Fibroblast of upper back skin (primary cell): ENCODE data around the gene MYNN.
A peak's percentile ranks its signal among the peaks of the same experiment; 100 is the strongest.

Experiments used
- DNase-seq: peaks from one replicate; pipeline ENCODE4 v3.0.0-alpha.2; 2013

Gene MYNN

DNA sequence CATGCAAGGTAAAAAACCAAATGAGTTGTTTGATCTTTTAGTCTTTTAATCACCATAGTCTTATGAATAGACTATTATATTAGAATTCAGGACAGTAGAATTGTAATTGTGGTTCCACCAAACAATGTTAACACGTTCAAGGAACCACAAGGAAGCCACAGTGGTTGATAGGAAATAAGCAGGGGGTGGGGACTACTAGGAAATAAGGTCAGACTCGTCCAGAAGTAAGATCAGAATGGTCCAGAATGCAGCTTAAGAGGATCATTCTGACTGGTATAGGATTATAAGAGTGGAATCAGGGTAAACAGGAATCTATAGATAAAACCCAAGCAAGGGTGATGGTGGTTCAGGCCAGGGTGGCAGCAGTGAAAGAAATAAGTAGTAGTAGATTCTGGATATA, 7.5 kb downstream of the MYNN start:
- no peak for DNase-seq

DNA sequence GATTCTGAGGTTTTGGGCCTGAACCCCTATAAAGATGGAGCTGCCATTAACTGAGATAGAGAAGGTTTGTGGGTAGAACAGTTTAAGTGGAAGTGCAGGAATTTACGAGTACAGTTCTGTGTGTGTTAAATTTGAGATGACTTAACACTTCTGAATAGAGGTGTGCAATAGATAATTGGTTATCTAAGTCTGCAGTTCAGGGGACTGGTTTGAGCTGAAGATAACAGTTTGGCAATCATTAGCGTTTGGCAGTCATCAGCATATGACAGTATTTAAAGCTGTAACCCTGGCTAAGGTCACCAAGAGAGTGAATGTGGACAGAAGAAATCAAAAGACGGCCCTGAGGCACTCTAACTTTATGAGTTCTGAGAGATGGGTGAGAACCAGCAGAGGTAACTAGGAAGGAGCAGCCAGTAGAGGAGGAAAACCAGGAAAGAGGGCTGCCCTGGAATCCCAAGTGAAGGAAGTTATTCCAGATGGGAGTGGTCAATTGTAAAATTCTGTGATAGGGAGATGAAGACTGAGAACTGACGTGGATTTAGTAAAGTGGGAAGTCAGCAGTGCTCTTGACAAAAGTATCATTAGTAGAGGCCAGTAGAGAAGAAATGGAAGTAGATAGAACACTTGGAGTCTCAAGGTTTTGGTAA, 8.1 kb downstream of the MYNN start:
- no peak for DNase-seq

DNA sequence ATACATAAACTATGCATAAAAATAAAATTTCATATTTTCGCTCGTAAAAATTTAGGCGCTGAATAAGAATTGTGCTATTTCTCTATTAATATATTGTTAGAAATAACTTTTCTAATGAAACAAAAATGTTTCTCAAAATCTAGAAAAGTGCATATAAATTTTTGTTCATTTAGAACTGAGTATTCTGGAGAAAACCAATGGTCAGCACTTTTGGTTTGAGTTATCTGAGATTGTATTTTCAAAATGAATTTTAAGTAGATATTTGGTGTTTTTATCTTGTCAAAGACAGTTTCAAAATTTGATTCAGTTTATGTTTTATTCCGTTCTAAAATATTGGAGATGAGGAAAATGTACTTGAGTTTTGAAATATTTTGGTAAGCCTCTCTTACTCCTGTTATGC, 13.9 kb downstream of the MYNN start:
- no peak for DNase-seq

DNA sequence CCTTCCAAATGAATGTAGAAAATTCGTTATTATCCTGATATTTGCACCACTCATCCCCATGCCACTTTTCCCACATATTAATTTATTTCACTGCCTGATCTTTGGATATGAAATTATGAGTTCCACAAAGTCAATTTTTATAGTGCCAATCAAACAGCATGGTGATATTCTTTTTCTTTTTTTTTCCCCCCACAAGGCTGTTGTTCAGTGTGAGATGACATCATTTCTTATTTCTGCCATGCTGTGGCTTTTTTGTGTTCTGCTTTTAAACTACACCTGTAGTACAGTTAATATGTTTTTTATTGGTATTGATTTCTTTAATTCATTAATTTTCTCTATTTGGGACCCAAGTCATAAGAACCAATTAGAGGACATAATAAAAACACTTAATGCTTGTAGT, 14.6 kb downstream of the MYNN start:
- DNase-seq = no peak

DNA sequence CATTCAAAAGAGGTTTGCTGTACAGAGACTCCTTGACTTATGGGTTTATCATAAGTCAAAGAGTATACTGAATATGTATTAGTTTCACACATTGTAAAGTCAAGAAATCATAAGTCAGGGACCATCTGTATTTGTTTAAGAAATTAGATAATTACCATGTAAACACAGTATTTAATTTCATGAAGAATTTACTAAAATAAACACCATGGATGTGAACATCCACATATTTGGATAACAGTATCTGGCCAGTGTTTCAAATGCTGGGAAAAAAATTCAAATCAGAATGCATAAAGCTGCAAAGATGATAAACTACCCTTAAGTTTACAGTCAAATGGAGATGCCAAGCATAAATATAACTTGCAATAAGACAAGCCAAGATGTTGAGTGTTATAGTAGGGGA, 17.0 kb downstream of the MYNN start:
- no peak for DNase-seq

DNA sequence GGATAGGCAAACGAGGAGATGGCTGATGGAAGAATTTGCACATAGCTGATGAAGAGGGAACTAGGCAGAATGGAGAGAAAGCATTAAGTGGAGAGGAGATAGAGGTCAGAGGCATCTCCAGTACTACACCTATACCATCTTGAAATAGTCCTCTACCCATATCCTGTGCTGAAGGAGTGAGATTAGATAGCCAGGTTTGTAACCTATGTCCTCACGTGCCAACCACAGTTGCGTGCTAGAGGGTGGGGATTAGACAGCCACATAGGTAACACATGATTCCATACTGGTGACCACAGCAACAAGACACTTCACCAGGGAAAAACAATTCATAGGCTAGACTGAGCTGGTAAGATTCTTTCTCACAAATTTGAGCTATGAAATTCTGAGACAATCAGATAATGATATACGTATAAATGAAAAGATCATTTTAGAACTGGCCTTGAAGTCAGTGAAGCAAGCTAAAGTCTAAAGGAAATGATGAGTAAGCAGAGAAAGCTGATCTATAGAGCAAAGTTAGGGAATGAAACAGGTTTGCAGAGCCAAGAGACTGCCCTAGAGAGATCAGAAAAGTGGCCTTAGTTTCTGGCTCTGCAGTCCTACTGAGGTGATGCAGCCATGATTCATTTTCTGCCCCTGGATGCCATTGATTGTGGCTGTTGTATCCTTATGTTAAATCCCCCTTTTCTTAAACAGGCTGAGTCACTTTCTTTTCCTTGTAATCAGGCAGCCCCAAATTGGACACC, 17.7 kb downstream of the MYNN start:
- DNase-seq = peak; percentile 15

DNA sequence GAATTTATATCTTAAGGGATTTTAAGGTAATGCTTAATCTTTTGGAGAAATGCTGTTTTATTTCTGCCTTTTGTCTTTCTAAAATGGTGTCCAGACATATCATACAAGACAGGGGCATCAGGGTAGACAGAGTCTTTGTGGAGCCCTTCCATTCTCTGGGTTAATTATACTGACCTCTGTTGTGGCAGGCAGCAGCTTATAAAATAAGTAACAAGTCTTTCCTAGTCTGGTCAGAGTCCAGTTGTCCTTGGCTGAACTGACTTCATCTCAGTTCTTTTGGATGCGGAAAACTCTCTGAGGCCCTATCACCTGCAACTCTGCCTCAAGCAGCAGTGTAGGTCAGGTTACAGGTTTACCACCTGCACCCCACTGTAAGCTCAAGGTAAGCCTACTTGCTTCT, 19.2 kb downstream of the MYNN start:
- no peak for DNase-seq

DNA sequence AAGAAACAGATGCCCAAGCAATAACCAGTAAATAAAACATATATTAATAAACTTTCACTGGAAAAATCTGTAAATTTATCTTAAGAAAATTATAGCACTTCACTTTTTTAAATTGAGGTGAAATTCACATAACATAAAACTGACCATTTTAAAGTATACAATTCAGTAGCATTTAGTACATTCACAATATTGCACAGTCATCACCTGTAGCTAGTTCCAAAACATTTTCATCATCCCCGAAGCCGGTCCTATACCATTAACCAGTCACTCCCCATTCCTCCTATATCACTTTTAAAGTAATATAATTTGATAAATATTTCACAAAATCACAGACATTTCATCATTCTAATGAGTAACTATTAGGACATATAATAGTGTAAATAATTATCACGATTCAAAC, 31.5 kb downstream of the MYNN start:
- no peak for DNase-seq

DNA sequence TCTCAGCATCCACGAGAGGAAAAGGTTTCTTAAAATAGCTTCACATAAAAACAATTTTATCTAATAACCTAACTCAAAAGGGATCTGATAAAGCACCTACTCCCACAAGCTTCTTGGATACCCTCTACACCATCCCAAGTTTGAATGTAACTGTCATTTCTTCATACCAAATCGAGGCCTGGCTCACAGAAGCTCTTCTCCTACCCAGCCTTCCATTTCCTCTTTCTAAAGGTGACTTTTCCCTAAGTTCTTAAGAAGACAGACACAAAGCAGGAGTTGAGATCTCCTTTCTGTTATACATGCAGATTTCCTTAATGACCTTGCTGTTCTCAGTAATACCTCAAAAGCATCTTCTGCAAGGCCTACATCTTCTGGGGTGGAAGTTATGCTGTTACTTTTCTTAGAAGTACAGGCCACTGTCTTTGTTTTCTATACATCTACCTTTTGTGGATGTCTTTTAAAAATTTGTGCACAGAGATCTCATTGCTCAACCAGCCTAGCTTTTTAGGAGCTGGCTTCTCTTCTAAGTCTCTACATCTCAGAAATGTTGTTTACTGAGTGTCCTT, 36.1 kb downstream of the MYNN start:
- no peak for DNase-seq

DNA sequence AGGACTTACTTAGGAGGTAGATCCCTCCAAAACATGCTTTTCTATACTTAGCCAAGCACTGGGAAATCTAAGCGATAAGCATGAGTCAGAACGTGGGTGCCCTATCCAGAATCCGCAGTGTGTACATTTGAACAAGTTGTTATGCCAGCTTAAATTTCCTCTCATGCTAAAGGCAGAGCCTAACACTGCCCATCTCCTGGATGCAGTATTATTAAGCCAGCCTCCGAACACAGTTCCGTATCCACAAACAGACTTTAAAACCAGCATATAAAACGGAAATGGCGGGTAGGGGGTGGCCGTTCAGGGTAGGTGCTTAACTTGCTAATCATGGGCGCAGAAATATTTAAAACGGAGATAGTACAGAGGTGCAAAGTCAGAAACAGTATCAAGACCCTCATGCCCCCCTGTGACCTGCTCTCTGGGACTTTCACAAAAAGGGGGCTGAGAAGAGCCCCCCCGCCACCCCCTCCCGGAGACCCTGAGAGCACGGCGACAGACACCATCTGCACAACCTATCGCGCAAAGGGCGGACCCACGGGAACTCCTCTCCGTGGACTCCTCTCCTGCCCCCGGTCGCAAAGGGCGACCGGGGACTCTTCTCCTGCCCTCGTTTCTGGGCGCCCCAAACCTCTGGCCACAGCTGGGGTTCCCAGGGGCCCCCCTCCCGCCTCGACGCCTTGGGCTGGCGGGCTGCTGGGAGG, 38.6 kb downstream of the MYNN start:
- peak; percentile 60 for DNase-seq

DNA sequence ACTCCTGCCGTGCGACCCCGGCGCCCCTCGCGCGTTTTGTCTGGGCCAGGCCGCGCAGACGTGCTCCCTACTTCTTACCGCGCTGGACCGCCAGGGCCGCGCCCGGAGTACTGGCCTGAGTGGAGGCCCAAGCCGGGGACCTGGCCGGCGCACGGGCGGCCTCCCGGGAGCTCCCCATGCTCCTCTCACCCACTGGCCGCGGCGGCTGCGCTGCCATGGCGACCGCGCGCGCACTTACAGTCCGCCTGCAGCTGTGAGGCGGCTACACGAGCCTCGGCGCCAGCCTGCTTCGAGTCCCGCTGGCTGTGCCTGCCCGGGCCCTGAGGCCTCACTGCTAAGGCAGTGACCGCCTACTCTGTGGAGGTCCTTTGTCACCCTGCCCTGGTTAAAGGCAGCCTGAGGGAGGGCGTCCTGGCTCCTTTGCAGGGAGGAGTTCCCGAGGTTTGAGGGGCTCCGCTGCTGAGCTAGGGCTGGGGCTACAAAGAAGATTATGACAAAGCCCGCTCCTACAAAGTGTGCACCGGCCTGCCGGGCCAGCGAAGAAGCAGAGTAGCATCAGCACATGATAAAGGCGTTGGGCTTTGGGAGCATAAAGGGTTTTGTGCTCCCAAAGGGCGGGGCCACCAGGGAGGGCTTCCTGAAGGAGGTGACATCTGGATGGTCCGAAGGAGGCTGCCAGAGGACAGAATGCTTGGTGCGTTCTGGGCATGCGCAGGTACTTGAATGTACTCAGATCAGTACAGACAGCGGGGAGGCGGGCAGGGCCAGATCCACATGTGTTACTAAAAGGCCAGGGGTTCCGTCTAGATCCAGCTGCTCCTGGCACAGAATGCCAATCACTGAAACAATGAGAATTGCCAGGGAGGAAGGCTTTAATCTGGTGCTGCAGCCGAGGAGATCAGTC, 39.4 kb downstream of the MYNN start, which contains the start of the genes LRRC34 and LRRIQ4:
Gene LRRC34, minus strand, starts transcription at position 573 of the 904 bp plus-strand sequence. Its CDS starts 356 bp downstream, at position 217.
Gene LRRIQ4, plus strand, starts transcription at position 539 of the 904 bp plus-strand sequence. CDS start 9,052 bp downstream, outside the sequence.
- DNase-seq = peak; percentile 75

DNA sequence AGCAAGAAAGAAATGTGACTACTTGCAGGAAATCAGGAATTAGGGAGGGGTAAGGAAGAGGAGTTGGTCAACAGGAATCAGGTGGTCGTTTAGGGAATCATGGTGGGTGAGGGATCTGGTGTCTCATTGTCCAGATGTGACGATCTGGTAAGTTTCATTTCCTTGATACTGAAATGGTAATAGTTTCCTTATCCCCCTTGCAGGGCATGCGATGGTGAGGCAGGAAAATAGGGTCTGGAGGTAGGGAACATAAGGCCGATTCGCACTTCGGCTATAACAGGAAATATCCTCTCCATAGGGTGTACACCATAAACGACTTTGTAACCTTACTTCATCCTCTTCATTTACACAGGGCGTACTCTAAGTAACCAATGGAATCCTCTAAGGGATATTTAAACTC, 40.1 kb downstream of the MYNN start:
- DNase-seq = no peak

DNA sequence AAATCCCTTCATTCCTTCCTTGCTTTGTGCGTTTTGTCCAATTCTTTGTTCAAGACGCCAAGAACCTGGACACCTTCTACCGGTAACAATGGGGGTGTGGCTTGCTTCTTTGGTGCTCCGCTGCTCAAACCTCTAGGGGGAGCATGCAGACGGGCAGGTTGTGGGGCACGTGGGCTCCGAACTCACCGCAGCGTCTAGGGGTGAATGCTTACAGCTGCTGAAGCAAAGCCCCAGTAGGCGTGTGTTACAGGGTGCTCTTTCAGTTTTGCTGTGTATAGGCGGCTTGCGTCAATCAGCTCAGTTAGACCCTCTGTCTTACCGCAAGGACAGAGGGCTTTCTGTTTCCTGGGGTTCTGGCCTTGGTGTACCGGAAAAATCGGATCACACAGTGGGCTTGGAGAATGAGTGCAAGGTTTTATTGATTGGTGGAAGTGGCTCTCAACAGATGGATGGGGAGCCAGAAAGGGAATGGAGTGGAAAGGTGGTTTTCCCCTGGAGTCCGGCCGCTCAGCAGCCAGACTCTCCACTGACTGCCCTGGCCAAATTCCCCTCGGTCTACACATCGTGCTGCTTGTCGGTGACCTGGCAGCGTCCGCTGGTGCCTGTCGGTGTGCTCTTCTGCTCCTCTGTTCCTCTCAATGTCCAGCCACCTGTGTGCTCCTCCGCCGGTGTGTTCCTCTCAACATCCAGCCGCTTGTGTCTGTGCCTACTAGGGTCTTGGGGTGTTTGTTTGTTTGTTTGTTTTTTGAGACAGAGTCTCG, 40.7 kb downstream of the MYNN start:
- no peak for DNase-seq

DNA sequence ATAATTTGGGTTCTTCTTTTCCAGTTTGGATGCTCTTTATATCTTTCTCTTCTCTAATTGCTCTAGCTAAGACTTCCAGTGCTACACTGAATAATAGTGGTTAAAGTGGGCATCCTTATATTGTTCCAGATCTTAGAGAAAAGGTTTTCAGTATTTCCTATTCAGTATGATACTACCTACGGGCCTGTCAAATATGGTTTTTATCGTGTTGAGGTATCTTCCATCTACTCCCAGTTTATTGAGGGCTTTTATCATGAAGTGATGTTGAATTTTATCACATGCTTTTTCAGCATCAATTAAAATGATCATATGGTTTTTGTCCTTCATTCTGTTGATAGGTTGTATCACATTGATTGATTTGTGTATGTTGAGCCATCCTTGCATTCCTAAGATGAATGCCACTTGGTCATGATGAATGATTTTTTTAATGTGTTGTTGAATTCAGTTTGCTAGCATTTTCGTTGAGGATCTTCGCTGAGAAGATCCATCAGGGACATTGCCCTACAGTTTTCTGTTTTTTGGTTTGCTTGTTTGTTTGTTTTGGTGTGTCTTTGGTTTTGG, 42.5 kb downstream of the MYNN start:
- no peak for DNase-seq

DNA sequence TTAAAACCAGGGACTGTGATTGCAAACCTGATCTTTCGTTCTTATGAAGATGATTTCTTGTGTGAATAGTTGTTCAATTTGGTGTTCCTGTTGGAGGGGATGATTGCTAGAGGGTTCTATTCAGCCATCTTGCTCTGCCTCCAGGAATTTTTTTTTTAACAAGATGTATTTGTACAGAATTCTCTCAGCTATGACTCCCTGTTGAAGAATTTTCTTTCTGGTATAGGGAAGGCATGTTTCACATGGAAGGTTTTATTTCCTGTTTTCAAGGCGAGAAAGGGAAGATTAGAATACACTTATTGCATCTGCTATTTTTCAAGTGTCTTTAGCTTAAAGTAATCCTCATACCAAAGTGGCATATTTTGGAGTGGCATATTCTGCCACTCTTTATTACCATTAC, 45.1 kb downstream of the MYNN start:
- peak; percentile 55 for DNase-seq

DNA sequence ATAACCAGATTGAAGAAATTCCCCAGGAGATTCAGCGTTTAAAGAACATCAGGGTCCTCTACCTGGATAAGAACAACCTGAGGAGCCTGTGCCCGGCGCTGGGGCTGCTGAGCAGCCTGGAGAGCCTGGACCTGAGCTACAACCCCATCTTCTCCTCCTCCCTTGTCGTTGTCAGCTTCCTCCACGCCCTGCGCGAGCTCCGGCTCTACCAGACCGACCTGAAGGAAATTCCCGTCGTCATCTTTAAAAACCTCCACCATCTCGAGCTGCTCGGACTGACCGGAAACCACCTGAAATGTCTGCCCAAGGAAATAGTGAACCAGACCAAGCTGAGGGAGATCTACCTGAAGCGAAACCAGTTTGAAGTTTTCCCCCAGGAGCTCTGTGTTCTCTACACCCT, 48.9 kb downstream of the MYNN start:
- no peak for DNase-seq

DNA sequence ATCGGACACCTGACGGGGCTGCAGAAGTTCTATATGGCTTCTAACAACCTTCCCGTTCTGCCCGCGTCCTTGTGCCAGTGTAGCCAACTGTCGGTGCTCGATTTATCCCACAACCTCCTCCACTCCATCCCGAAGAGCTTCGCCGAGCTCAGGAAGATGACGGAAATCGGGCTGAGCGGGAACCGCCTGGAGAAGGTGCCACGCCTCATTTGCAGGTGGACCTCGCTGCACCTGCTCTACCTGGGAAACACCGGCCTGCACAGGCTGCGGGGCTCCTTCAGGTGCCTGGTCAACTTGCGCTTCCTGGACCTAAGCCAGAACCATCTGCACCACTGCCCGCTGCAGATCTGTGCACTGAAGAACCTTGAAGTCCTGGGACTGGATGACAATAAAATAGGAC, 49.3 kb downstream of the MYNN start:
- DNase-seq = no peak

DNA sequence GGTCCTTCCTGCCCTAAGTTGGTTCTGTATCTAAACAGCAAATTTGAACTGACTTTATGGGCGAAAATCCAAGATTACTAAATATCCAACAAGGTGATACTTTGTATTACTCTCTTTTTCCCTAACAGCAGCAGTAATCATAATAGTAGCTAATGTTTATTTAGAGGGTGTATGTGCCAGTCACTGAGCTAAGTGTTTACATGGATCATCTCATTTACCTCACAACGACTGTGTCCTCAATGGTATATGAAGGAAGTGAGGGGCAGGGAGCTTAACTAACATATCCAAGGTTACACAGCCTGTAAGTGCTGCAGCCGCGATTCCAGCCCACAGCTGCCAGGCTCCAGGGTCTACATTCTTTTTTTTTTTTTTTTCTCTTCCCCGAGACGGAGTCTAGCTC, 49.8 kb downstream of the MYNN start:
- DNase-seq = no peak

DNA sequence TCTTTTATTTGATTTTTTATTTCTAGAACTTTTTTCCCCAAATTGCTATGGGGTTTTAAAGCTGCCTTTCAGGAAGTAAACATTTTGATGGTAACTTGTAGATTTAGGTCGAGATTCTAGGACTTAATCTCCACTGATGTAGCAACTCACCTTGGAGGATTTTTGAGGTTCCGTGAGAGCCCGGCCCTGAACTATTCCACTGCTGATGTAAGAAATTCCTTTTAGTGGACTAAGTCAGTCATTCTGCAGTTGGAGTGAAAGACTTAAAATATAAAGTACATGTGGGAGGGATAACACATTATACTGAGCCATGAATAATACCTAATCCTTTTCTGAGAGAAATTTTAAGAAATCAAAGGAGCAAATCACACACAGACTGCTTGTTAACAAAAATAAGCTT, 52.1 kb downstream of the MYNN start:
- DNase-seq = no peak

DNA sequence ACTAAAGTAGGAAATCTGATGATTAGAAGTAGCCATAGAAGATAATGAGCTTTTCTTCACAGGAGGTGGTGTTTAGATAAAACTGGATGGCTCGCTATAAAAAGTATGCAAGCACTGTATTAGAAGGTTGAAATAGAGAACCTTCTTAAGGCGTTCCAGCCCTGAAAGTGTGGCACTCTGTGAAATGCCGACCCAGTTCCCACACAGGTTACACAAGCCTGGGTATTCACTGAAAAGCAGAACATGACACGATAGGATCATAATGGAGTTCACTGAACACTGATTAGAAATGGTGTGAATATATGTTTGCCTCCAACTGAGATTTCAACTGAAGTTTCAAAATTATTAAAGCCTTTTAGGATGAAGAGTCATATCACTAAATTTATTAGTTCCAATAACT, 54.5 kb downstream of the MYNN start:
- no peak for DNase-seq

DNA sequence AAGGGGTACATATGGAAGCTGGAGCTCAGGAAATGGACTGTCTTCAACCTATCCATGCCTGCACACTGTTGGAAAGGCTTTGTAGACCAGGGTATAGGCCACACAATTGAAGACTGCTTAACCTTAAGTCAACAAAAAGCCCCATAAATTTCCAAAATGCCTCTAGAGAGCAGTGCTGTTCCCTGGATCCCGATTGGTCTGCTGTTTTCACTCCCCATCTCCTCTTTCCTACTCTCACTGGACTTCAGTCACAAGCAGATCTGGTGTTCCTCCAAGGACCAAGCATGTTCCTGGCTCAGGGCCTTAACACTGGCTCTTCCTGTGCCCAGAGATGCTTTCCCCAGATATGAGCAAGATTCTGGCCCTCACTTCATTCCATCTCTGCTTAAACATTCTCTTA, 62.3 kb downstream of the MYNN start:
- no peak for DNase-seq
